WERI-Rb-1 (cell line): ENCODE measurements around the gene TSR1.

Source experiments
- DNase-seq: peaks from one replicate; pipeline ENCODE4 v3.0.0-alpha.2; 2020
- H3K27ac ChIP-seq: fragments of 250-450 bp; sonication (Bioruptor Pico); 2 replicates; pipeline ENCODE4 v1.5.1; 2020; ENCODE audit warnings: mild to moderate bottlenecking, moderate library complexity
- H3K27me3 ChIP-seq: fragments of 250-450 bp; sonication (Bioruptor Pico); 2 replicates; pipeline ENCODE4 v1.5.1; 2021; ENCODE audit warnings: mild to moderate bottlenecking, low read depth, moderate library complexity; ENCODE audit not compliant: insufficient read depth, severe bottlenecking
- H3K36me3 ChIP-seq: fragments of 250-450 bp; sonication (Bioruptor Pico); 2 replicates; pipeline ENCODE4 v1.5.1; 2020; ENCODE audit warnings: mild to moderate bottlenecking, moderate library complexity
- H3K4me3 ChIP-seq: 2 replicates; pipeline ENCODE4 v1.5.1; 2011; ENCODE audit warnings: low read depth, mild to moderate bottlenecking, control low read depth, low read length
- H3K9me3 ChIP-seq: fragments of 250-450 bp; sonication (Bioruptor Pico); 2 replicates; pipeline ENCODE4 v1.5.1; 2021; ENCODE audit warnings: mild to moderate bottlenecking, moderate library complexity; ENCODE audit not compliant: severe bottlenecking
- CTCF ChIP-seq: IDR thresholded peaks from 2 replicates; pipeline ENCODE4 v1.5.1; 2011; ENCODE audit warnings: low read depth, mild to moderate bottlenecking, control low read depth, inconsistent platforms, low read length

The TSR1 gene

GRCh38 chr17:2380226-2380922, 44.1 kb upstream of the TSR1 start:
- H3K36me3 ChIP-seq: peaks cover 48% of the 10 kb centered on the region
- H3K4me3 ChIP-seq: no peak overlapping the region
- no peaks in the 10 kb centered on the region for H3K9me3 ChIP-seq
- H3K27ac ChIP-seq: peak overlapping the region; percentile 49
- no peak for TF ChIP-seq CTCF
- no peaks in the 10 kb centered on the region for H3K27me3 ChIP-seq
- peak; percentile 57 for DNase-seq

DNA sequence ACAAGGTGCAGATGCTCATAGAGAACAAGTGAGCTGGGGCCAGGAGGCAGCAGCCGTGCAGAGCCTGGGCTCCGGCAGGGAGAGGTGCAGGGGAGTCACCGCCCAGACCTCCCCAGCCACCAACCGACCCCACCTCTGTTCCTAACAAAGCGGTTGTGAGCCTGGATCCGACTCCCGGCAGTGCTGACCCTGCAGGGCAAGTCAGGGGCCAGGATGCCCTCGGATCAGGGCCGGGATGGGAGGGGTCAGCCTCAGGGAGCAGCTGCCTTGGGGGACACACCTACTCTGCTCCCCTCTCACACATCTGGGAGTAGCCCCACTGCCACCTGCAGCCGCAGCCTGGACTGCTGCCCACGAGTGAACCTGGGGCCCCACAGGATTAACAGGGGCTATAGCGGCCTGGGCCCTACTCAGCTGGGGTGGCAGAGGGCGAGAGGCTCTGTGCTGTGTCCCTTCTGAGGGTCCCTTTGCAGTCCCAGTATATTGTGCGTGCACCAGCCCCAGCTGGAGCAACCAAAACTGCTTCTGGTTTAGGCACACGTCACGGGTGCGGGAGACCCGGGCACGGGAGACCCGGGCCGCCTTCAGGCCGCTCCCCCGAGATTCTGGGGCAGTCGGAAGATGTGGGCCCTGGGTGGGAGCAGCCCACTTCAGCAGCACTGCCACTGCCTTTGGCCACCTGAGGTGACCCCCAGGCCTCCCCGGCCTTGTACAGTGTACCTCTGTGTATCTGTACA, 43.4 kb upstream of the TSR1 start:
- no peaks in the 10 kb centered on the region for H3K9me3 ChIP-seq
- H3K4me3 ChIP-seq: no peak overlapping the region
- H3K36me3 ChIP-seq: peaks cover 48% of the 10 kb centered on the region
- H3K27me3 ChIP-seq: no peaks in the 10 kb centered on the region
- DNase-seq: no peak
- H3K27ac ChIP-seq: peak overlapping the region; percentile 49
- TF ChIP-seq CTCF: no peak

DNA sequence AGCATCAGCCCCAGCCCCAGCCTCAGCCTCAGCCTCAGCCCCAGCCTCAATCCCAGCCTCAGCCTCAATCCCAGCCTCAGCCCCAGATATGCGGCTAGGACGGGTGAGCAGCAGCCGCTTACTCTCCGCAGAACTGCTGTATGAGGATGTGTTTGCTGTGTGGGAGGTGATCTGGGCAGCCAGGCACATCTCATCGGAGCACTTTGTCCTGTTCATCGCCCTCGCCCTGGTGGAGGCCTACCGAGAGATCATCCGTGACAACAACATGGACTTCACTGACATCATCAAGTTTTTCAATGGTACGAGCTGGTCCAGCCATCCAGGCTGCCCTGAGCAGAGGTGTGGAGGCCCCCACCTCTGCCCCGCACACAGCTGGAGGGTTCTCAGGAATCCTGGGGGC, 42.6 kb upstream of the TSR1 start:
- no peaks in the 10 kb centered on the region for H3K27me3 ChIP-seq
- H3K27ac ChIP-seq: no peak overlapping the region
- no peak for TF ChIP-seq CTCF
- peaks cover 48% of the 10 kb centered on the region for H3K36me3 ChIP-seq
- DNase-seq: no peak
- H3K9me3 ChIP-seq: no peaks in the 10 kb centered on the region
- H3K4me3 ChIP-seq: no peak overlapping the region

GRCh38 chr17:2377659-2378058, 41.4 kb upstream of the TSR1 start:
- no peak for TF ChIP-seq CTCF
- Histone ChIP-seq H3K27me3 (no peaks in the 10 kb centered on the region), H3K36me3 (peaks cover 48% of the 10 kb centered on the region), H3K9me3 (no peaks in the 10 kb centered on the region), H3K27ac (no peak overlapping the region), H3K4me3 (no peak overlapping the region)
- no peak for DNase-seq

- Histone ChIP-seq H3K9me3 (no peaks in the 10 kb centered on the region), H3K27ac (no peak overlapping the region), H3K36me3 (peaks cover 48% of the 10 kb centered on the region), H3K4me3 (no peak overlapping the region), H3K27me3 (no peaks in the 10 kb centered on the region)
- DNase-seq: no peak
- no peak for TF ChIP-seq CTCF
Observed at GRCh38 chr17:2376107-2376506, 39.9 kb upstream of the TSR1 start.

- Histone ChIP-seq H3K36me3 (peaks cover 41% of the 10 kb centered on the region), H3K4me3 (no peak overlapping the region), H3K9me3 (no peaks in the 10 kb centered on the region), H3K27ac (no peak overlapping the region), H3K27me3 (no peaks in the 10 kb centered on the region)
- TF ChIP-seq CTCF: no peak
- no peak for DNase-seq
Observed at GRCh38 chr17:2375406-2375805, 39.1 kb upstream of the TSR1 start.
